CD8-positive, alpha-beta memory T cell (primary cell): ENCODE results near the gene ANAPC15. TPM values are rescaled to one million over a fixed set of nuclear protein-coding genes. Genes with fewer than 3 reads are reported as not detected.

Experiments
- CTCF ChIA-PET: fragments of 350-600 bp; sonication (Branson Sonifier 250); formaldehyde crosslinking; loops from one replicate; lab custom pipeline; 2021; ENCODE audit warnings: antibody characterized with exemption; lab: Charles Lee
- POLR2A ChIA-PET: fragments of 350-600 bp; sonication (Branson Sonifier 250); formaldehyde crosslinking; loops from one replicate; lab custom pipeline; 2021; ENCODE audit warnings: antibody characterized with exemption; lab: Charles Lee
- DNase-seq, 5 donors: peaks; one replicate each; pipeline versions ENCODE4 v3.0.0 to v3.0.0-alpha.2; 2020 to 2022; ENCODE audit warnings: mixed read lengths in 1 of 5
- H3K27ac ChIP-seq: one replicate; pipeline ENCODE4 v1.7.0; 2013; ENCODE audit warnings: low read depth, mild to moderate bottlenecking, low read length, moderate library complexity
- H3K27me3 ChIP-seq: 2 replicates; pipeline ENCODE4 v1.7.0; 2013; ENCODE audit warnings: low read length, mild to moderate bottlenecking; ENCODE audit not compliant: insufficient read depth, poor library complexity, severe bottlenecking
- H3K36me3 ChIP-seq: 2 replicates; pipeline ENCODE4 v1.7.0; 2013; ENCODE audit warnings: mild to moderate bottlenecking, low read length, moderate library complexity; ENCODE audit not compliant: insufficient read depth
- H3K4me1 ChIP-seq: 2 replicates; pipeline ENCODE4 v1.7.0; 2013; ENCODE audit warnings: mild to moderate bottlenecking, low read length, moderate library complexity; ENCODE audit not compliant: insufficient read depth
- H3K4me3 ChIP-seq: 2 replicates; pipeline ENCODE4 v1.7.0; 2013; ENCODE audit warnings: mild to moderate bottlenecking, low read length
- H3K9me3 ChIP-seq: 2 replicates; pipeline ENCODE4 v1.7.0; 2013; ENCODE audit warnings: mild to moderate bottlenecking, low read length
- H3K27ac Mint-ChIP-seq, 8 donors: one replicate each; pipeline ENCODE4 v1.8.0; 2020 to 2021; ENCODE audit warnings: mixed read lengths in 8 of 8, mild to moderate bottlenecking in 6 of 8, inconsistent platforms in 3 of 8, moderate library complexity in 3 of 8
- H3K27me3 Mint-ChIP-seq, 2 donors: one replicate each; pipeline ENCODE4 v1.8.0; 2020 to 2021; ENCODE audit warnings: mixed read lengths in 2 of 2, mild to moderate bottlenecking in 1 of 2, moderate library complexity in 1 of 2
- H3K36me3 Mint-ChIP-seq, 3 donors: one replicate each; pipeline ENCODE4 v1.8.0; 2020 to 2021; ENCODE audit warnings: mixed read lengths in 3 of 3, inconsistent platforms in 1 of 3, mild to moderate bottlenecking in 1 of 3
- H3K4me1 Mint-ChIP-seq, 3 donors: one replicate each; pipeline ENCODE4 v1.8.0; 2020 to 2021; ENCODE audit warnings: mixed read lengths in 3 of 3, inconsistent platforms in 1 of 3, mild to moderate bottlenecking in 1 of 3
- H3K4me3 Mint-ChIP-seq, 7 donors: one replicate each; pipeline ENCODE4 v1.8.0; 2020 to 2021; ENCODE audit warnings: mixed read lengths in 7 of 7, mild to moderate bottlenecking in 6 of 7, moderate library complexity in 4 of 7, inconsistent platforms in 2 of 7
- H3K9me3 Mint-ChIP-seq, 5 donors: one replicate each; pipeline ENCODE4 v1.8.0; 2020 to 2022; ENCODE audit warnings: mixed read lengths in 5 of 5, mild to moderate bottlenecking in 3 of 5, moderate library complexity in 2 of 5, inconsistent platforms in 1 of 5
- polyA plus RNA-seq: library from polyadenylated mRNA; unstranded; fragments of 300-500 nt; fragmentation: Illumina TruSeq; gene quantifications from one replicate; pipeline ENCODE4 v1.2.3, GENCODE V29; 2021
- total RNA-seq, 2 experiments: library from RNA; stranded (reverse); gene quantifications; one replicate each; pipeline ENCODE4 v1.2.3, GENCODE V29; 2021

Gene ANAPC15
- total and polyA plus RNA-seq, 3 experiments from 2014 or later, result 63.3 to 79.0 (median 66.2) TPM

- H3K9me3 ChIP-seq, result no peaks in the 10 kb centered on the region
- H3K4me1 Mint-ChIP-seq, result peaks cover 24 to 25% (median 25%) of the 10 kb centered on the region in 3 donors
- H3K4me1 ChIP-seq, result peaks cover 16% of the 10 kb centered on the region
- no peak for DNase-seq
- H3K27me3 ChIP-seq, result no peaks in the 10 kb centered on the region
- CTCF ChIA-PET, result interaction anchor here (1.0 to 2.6 kb wide), 5 partner anchors 9 to 86 kb away, joined by 4 to 7 read pairs (median 4); partner anchors contain the start of gene LAMTOR1
- peaks cover 5 to 37% (median 9%) of the 10 kb centered on the region in 3 donors for H3K36me3 Mint-ChIP-seq
- peak overlapping the region; percentile 94 to 99 (median 96) for H3K4me3 Mint-ChIP-seq
- H3K27me3 Mint-ChIP-seq, result peaks cover 0 to 3% of the 10 kb centered on the region in 2 donors
- peak overlapping the region; percentile 96 to 100 (median 98) for H3K27ac Mint-ChIP-seq
- H3K36me3 ChIP-seq, result peaks cover 6% of the 10 kb centered on the region
- POLR2A ChIA-PET, result interaction anchor here (1.0 to 2.5 kb wide), 5 partner anchors 8 to 71 kb away, joined by 3 to 13 read pairs (median 4); no protein-coding TSS in a partner anchor
- no peaks in the 10 kb centered on the region for H3K9me3 Mint-ChIP-seq
- H3K4me3 ChIP-seq, result peak overlapping the region; percentile 71
- H3K27ac ChIP-seq, result peak overlapping the region; percentile 89
Observed at GRCh38 chr11:72111300-72112142, 974 bp downstream of the ANAPC15 start.

DNA sequence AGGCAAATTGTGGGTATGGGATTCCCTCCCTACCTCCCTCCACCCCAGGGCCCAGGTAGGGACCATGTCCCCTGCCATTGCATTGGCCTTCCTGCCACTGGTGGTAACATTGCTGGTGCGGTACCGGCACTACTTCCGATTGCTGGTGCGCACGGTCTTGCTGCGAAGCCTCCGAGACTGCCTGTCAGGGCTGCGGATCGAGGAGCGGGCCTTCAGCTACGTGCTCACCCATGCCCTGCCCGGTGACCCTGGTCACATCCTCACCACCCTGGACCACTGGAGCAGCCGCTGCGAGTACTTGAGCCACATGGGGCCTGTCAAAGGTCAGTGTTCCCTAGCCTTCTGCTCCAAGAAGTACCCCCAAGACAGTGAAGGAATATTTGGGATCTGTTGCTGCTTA is 6.6 kb downstream of the ANAPC15 start, which contains the start of gene TOMT:
TOMT (plus strand) TSS at position 37 of the 400 bp plus-strand sequence; CDS start at position 65, 28 bp downstream.
- ChIA-PET CTCF (interaction anchor here (1.2 kb wide), 1 partner anchor 20 kb away, joined by 3 read pairs; no protein-coding TSS in a partner anchor), POLR2A (interaction anchor here (0.5 kb wide), 1 partner anchor 49 kb away, joined by 3 read pairs; no protein-coding TSS in a partner anchor)
- H3K27ac Mint-ChIP-seq, result peak within 1 kb of the TSS in 7 of 8 donors; percentile 23 to 95 (median 66)
- no peaks in the 10 kb centered on the region for H3K9me3 Mint-ChIP-seq
- H3K27me3 ChIP-seq, result no peaks in the 10 kb centered on the region
- peaks cover 30 to 36% (median 33%) of the 10 kb centered on the region in 3 donors for H3K4me1 Mint-ChIP-seq
- peak within 1 kb of the TSS in 3 of 7 donors; percentile 25 to 63 (median 47) for H3K4me3 Mint-ChIP-seq
- peaks cover 6% of the 10 kb centered on the region for H3K36me3 ChIP-seq
- H3K27ac ChIP-seq, result no peak within 1 kb of the TSS
- DNase-seq, result no peak
- H3K9me3 ChIP-seq, result no peaks in the 10 kb centered on the region
- H3K4me3 ChIP-seq, result no peak within 1 kb of the TSS
- no peaks in the 10 kb centered on the region for H3K27me3 Mint-ChIP-seq
- peaks cover 27% of the 10 kb centered on the region for H3K4me1 ChIP-seq
- peaks cover 5 to 35% (median 6%) of the 10 kb centered on the region in 3 donors for H3K36me3 Mint-ChIP-seq

- ChIA-PET CTCF (no interaction called here), POLR2A (interaction anchor here (1.0 kb wide), 1 partner anchor 9 kb away, joined by 3 read pairs; the partner anchor contains the start of gene ANAPC15)
- Histone ChIP-seq H3K27me3 (no peaks in the 10 kb centered on the region), H3K4me1 (peaks cover 31% of the 10 kb centered on the region), H3K9me3 (no peaks in the 10 kb centered on the region), H3K36me3 (peaks cover 7% of the 10 kb centered on the region), H3K27ac (peak overlapping the region; percentile 68), H3K4me3 (peak overlapping the region; percentile 62)
- Mint-ChIP-seq H3K4me3 (peak overlapping the region; percentile 82 to 98 (median 89)), H3K9me3 (no peaks in the 10 kb centered on the region), H3K36me3 (peaks cover 0 to 36% (median 6%) of the 10 kb centered on the region in 3 donors), H3K27me3 (no peaks in the 10 kb centered on the region), H3K27ac (peak overlapping the region; percentile 73 to 98 (median 96)), H3K4me1 (peaks cover 37 to 47% (median 43%) of the 10 kb centered on the region in 3 donors)
- DNase-seq, result no peak
Observed at GRCh38 chr11:72103754-72104167, 8.7 kb downstream of the ANAPC15 start.

- POLR2A ChIA-PET, result interaction anchor here (1.0 to 1.4 kb wide), 3 partner anchors 9 to 78 kb away, joined by 3 to 13 read pairs (median 3); partner anchors contain the start of gene ANAPC15
- Histone ChIP-seq H3K4me3 (peak within 1 kb of the TSS; percentile 89), H3K4me1 (peaks cover 31% of the 10 kb centered on the region), H3K36me3 (peaks cover 12% of the 10 kb centered on the region), H3K27ac (peak within 1 kb of the TSS; percentile 94), H3K9me3 (no peaks in the 10 kb centered on the region), H3K27me3 (no peaks in the 10 kb centered on the region)
- peak within 1 kb of the TSS; percentile 82 to 98 (median 89) for H3K4me3 Mint-ChIP-seq
- peak; percentile 94 to 98 (median 96) for DNase-seq
- peaks cover 0 to 41% (median 6%) of the 10 kb centered on the region in 3 donors for H3K36me3 Mint-ChIP-seq
- no peaks in the 10 kb centered on the region for H3K27me3 Mint-ChIP-seq
- no peaks in the 10 kb centered on the region for H3K9me3 Mint-ChIP-seq
- H3K4me1 Mint-ChIP-seq, result peaks cover 37 to 47% (median 43%) of the 10 kb centered on the region in 3 donors
- CTCF ChIA-PET, result interaction anchor here (0.7 to 1.0 kb wide), 3 partner anchors 8 to 42 kb away, joined by 3 to 4 read pairs (median 3); no protein-coding TSS in a partner anchor
- H3K27ac Mint-ChIP-seq, result peak within 1 kb of the TSS; percentile 73 to 98 (median 96)
Observed at GRCh38 chr11:72102946-72103753, 9.3 kb downstream of the ANAPC15 start, which contains the start of gene LAMTOR1. Gene LAMTOR1 (minus strand): TSS chr11:72103297. CDS start chr11:72103224, 73 bp downstream.

DNA sequence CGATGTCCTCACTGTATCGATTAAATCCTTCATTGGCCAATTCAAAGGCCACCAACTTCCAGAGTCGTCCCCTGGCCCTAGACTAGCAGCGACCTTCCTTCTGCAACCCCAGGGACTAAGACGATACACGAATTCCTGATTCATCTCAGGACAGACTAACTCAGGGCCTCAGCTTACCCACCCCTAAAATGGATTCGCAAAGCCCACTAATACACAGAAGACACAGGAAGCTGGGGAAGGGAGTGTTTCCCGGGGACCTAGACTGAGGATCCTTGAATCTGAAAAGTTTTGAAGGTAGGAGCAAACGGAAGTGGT is 9.9 kb downstream of the ANAPC15 start:
- Histone ChIP-seq H3K27me3 (no peaks in the 10 kb centered on the region), H3K36me3 (peaks cover 17% of the 10 kb centered on the region), H3K4me3 (peak overlapping the region; percentile 89), H3K9me3 (no peaks in the 10 kb centered on the region), H3K4me1 (peaks cover 31% of the 10 kb centered on the region), H3K27ac (peak overlapping the region; percentile 94)
- Mint-ChIP-seq H3K9me3 (no peaks in the 10 kb centered on the region), H3K4me1 (peaks cover 37 to 47% (median 43%) of the 10 kb centered on the region in 3 donors), H3K27me3 (no peaks in the 10 kb centered on the region), H3K27ac (peak overlapping the region; percentile 73 to 98 (median 96)), H3K36me3 (peaks cover 0 to 42% (median 6%) of the 10 kb centered on the region in 3 donors), H3K4me3 (peak overlapping the region; percentile 82 to 98 (median 89))
- ChIA-PET CTCF (interaction anchor here (0.7 to 1.0 kb wide), 4 partner anchors 9 to 77 kb away, joined by 3 to 4 read pairs (median 3); no protein-coding TSS in a partner anchor), POLR2A (interaction anchor here (1.1 to 1.4 kb wide), 3 partner anchors 10 to 77 kb away, joined by 3 to 13 read pairs (median 3); partner anchors contain the start of gene ANAPC15)
- DNase-seq, result no peak

DNA sequence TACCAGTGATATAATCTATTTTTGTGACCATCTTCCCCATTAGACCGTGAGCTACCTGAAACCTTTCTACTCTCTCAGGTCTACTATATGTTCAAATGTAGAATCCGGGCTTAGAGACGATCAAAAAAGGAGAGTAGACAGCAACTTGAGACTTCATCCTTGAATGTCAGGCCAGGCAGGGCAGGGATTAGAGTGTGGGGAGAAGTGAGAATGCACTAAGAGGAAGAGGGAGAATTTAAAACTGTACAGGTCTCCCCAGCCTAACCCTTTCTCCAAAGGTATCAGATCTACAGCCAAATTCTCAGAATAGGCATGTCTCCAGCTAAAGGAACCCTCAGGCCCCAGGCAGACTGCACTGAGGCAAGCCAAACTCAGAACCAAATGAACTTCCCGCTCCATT is 10.3 kb downstream of the ANAPC15 start:
- Mint-ChIP-seq H3K9me3 (no peaks in the 10 kb centered on the region), H3K27ac (peak overlapping the region; percentile 73 to 98 (median 96)), H3K36me3 (peaks cover 0 to 42% (median 3%) of the 10 kb centered on the region in 3 donors), H3K4me3 (peak overlapping the region; percentile 82 to 98 (median 89)), H3K4me1 (peaks cover 37 to 47% (median 43%) of the 10 kb centered on the region in 3 donors), H3K27me3 (no peaks in the 10 kb centered on the region)
- no peak for DNase-seq
- Histone ChIP-seq H3K27ac (peak overlapping the region; percentile 94), H3K27me3 (no peaks in the 10 kb centered on the region), H3K36me3 (peaks cover 22% of the 10 kb centered on the region), H3K4me1 (peaks cover 31% of the 10 kb centered on the region), H3K4me3 (peak overlapping the region; percentile 89), H3K9me3 (no peaks in the 10 kb centered on the region)
- CTCF ChIA-PET, result interaction anchor here (0.7 to 1.0 kb wide), 4 partner anchors 9 to 77 kb away, joined by 3 to 4 read pairs (median 3); no protein-coding TSS in a partner anchor
- POLR2A ChIA-PET, result interaction anchor here (1.1 to 1.4 kb wide), 3 partner anchors 11 to 77 kb away, joined by 3 to 13 read pairs (median 3); partner anchors contain the start of gene ANAPC15
